Raji (cell line): ENCODE measurements around the gene PRKCZ.

Source experiments
- POLR2A ChIP-seq: IDR thresholded peaks from 2 replicates; pipeline ENCODE4 v1.6.1; 2011; ENCODE audit warnings: low read depth, low read length, control low read depth; ENCODE audit not compliant: insufficient read depth

The PRKCZ gene

GRCh38 chr1:2115008-2115641 is 64.9 kb downstream of the PRKCZ start:
- TF ChIP-seq POLR2A, result no peak

GRCh38 chr1:2115702-2116341 is 65.6 kb downstream of the PRKCZ start:
- no peak for TF ChIP-seq POLR2A

DNA sequence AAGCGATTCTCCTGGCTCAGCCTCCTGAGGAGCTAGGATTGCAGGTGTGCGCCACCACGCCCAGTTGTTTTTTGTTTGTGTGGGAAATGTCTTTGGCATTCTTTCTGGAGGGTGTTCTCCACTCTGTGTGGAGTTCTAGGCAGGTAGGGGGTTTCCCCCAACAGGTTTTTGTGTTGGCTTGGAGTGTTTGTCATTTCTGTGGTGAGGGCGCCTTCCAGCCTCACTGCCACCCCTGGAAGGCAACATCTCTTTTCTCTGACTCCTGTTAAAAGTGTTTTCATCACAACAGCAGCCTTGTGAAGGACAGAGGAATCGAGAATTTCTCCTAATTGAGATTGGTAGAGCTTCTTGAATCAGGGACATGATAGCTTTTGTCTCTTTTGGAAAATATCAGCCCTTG is 69.7 kb downstream of the PRKCZ start:
- no peak for TF ChIP-seq POLR2A

GRCh38 chr1:2121101-2121691 is 71.0 kb downstream of the PRKCZ start:
- no peak for TF ChIP-seq POLR2A

DNA sequence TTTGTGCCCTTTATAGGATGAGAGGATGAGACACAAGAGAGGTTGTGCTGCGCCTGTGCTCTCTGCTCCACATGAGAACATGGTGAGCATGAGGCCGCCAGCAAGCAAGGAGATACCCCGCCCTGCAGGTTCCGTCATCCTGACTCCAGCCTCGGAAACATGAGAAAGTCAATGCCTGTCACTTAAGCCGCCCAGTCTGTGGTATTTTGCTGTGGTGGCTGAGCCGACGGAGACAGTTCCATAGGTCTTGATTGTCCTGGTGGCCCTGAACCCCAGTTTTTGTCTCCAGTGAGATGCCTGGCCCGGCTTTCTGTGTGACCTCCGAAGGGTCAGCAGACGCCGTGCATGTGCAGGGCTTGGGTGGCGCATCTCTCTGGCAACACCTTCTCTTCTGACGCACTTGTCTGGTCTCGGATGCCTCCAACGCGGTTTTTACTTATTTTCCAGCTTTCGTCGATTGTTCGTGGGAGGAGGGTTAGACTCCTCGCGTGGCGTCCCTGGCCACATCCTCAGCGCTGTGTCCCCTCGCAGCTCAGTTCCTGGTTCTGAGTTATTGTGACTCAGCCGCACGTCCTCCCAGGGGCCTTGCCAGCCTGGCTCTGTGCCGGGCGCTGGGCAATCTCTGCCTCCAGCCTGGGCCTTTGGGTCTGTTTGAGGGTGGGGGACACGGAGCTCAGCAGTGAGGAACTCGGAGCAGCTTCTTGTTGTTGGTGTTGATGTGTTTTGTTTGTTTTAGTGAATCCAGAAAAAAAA is 74.4 kb downstream of the PRKCZ start:
- TF ChIP-seq POLR2A, result no peak

DNA sequence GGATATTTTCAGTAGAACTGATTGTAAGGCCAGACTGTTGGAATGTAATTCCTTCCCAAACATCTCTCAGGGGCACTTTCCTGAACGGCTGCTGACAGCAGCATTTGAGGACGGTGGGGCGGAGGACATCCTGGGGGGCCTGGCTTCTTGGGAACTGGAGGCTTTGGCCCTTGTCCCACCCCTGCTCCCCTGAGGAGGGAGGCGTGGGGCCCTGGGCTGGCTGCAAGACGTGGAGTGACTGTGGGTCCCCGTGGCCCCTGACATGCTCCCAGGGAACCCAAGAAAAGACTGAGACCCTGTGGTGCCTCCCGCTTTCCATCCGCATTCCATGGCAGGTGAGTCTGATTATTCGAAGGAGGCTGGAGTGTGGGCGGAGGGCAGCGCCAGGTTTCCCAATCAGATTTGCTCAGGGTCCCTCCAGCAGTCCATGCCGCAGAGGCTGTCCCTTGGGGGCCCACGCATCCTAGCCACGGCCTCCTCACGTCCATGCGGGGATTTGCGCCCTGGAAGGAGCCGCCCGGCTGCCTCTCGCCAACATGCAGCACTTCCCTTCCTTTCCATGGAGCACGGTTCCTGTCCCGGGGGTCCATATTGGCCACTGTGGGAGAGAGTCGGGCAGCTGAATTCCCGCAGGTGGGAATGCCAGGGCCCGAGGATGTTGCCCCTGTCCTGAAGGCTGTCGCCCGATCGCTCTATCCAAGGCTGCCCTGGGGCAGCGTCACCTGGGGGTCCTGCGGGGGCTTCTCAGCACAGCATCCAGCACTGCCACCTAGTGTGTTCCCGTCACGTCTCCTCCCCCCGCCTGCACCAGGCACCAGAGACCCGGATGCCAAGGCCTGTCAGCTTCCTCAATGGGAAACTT is 75.4 kb downstream of the PRKCZ start:
- TF ChIP-seq POLR2A, result no peak

DNA sequence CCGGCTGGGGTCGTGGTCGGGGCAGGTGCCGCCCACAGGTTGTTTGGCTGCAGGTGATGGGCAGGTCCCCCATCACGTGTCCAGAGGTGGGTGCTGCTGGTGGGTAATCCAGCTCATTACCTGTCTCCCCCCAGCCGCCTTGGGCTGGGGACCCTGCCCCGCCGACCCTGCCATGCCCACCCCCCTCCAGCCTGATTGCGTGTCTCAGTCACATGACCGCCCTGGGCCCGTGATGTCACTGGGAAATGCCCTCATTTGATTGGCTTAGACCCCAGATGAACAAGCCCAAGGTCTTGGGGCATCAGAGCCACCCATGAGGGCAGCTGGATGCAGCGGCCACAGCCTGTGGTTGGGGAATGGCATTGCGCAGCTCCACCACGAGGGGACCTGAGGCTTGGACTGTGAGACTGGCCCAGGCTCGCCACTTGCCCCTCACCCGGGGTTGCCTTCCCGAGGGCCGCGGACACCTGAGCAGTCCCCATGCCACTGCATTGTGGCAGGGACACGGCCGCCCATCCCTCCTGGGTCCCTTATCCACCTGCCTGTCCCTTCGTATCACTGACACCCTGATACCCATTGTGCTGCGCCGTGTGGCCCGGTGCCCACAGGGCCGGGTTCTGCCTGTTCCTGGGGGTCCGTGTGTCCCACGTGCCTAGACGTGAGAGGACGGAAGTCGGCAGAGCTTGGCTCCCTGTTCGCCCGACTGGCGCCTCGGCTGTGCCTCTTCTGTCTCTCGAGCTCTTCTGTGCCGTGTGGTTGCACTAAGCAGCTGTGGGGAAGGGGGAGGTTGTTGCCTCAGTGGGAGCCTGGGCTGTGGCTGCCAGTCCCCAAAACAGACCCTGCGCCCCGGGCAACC is 76.3 kb downstream of the PRKCZ start:
- no peak for TF ChIP-seq POLR2A

GRCh38 chr1:2127187-2128145 is 77.3 kb downstream of the PRKCZ start:
- no peak for TF ChIP-seq POLR2A

DNA sequence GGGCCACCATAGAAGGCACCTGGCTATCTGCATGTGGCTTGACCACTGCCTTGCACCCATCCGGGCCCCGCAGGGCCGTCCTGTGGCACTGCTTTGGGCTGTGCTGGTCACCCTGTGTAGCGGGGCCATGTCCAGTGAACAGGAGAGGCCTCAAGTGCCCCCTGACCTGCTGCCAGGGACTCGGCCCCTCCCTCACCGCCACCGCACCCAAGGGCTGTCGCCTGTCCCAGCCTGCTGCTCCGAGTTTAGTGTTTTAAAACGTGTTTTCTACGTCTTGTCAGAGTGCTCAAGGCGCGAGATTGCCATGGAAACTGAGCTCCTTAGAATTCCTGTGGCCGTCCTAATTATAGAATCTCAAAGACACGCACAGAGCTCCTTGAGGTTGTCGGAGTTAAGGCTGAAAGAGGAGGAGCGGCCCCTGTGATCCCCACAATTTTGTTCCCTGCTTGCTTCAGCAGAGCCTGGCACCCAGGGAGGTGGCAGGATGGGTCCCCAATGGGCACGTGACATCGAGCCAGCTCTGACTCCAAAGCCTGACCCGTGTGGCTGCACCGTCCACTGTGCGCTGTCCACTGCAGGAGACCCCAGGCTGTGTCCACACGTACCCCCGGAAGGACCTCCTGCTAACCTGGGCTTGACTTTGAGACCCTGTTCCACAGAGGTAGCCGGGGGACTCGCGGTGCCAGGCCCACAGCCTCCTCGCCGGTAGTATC is 78.1 kb downstream of the PRKCZ start:
- TF ChIP-seq POLR2A, result no peak

DNA sequence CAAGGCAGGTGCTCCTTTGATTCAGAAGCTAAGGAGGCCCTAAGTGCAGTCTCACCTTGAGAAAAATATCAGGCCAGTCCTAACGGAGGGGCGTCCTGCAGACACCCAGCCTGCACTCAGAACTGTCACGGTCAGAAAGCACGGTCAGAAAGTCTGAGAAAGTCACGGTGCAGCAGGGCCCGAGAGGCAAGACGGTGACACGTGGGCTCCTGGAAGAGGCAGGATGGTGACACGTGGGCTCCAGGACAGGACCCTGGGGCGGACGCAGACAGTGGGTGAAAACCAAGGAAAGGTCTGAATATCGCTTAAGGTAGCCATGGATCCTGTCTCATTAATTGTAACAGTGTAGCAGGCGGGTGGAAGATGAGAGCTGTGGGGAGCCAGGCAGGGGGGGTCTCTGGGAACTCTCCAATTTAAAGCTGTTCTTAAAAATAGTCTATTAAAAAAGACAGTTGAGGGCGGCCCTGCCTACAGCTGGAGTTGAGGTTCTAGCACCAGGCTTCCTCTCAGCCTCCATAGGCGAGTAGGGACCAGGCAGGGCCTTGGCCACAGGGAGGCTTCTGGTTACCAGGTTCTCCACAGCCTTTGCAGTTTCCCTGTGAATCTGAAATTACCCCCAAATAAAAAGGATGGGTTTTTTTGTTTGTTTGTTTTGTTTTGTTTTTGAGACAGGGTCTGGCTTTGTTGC is 79.2 kb downstream of the PRKCZ start:
- no peak for TF ChIP-seq POLR2A

- no peak for TF ChIP-seq POLR2A
Observed at GRCh38 chr1:2130156-2130555, 79.9 kb downstream of the PRKCZ start.

DNA sequence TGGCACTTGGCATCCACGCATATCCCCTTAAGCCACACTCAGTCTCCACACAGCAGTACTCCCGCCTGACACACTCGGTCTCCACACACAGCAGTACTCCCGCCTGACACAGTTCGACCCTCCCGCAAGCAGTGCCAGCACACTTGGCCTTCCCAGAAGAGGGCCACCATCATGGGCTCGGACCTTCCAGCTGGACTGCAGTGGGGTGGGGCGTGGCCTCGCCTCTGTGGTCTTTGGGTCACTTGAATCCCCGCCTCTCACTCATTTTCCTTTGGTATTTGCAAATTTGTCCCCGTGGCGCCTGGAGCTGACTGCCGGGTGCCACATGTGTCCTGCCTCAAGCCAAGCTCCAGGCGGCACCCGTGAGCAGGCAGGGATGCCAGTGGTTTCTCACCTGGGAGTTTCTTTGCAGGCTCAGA is 80.7 kb downstream of the PRKCZ start:
- no peak for TF ChIP-seq POLR2A
